ENCODE measurements around the gene TMEM164. TPM values are rescaled to one million over a fixed set of nuclear protein-coding genes. Genes with fewer than 3 reads are reported as not detected.

The TMEM164 gene
- polyA plus RNA-seq, 1 donor (not counting 4 experiments of a cell fraction or from before 2014, with no cell fraction given), result 15.3 TPM

DNA sequence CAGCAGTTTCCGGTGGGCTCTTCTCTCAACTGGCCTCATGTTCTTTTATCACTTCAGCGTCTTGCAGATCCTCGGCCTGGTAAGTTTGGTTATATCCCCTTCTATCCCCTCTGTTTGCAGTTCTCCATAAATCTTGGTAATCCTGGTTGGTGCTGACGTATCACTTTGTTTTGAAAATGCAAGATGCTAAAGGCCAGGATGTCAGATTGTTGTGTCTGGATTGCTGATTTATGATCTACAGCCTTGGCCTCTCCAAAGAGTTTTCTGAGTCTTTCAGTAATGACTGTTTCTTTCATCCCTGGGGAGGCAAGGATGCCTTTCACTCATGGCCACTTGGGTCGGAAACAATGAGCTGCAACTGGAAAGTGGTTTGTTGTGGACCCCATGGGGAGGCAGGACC lies 168.5 kb downstream of the TMEM164 start:
- Histone ChIP-seq H4K20me1 (ENCODE audit: control insufficient read depth, extremely low read depth, insufficient read depth, low read length) (no peaks in the 10 kb centered on the region), H3K4me3 (ENCODE audit: control insufficient read depth in 2 of 3, extremely low read depth in 1 of 3, insufficient read depth in 2 of 3, low read depth in 1 of 3, low read length in 3 of 3) (no peak overlapping the region), H3K27me3 (ENCODE audit: control insufficient read depth, extremely low read depth, insufficient read depth, low read length) (peaks cover 3% of the 10 kb centered on the region), H3K4me2 (ENCODE audit: control insufficient read depth, extremely low read depth, insufficient read depth, low read depth, low read length) (no peak overlapping the region), H3K9ac (ENCODE audit: control insufficient read depth, extremely low read depth, insufficient read depth, low read length) (no peak overlapping the region), H3K27ac (ENCODE audit: control insufficient read depth, insufficient read depth, low read length) (no peak overlapping the region), H3K4me1 (ENCODE audit: control insufficient read depth, extremely low read depth, insufficient read depth, low read length) (peaks cover 8% of the 10 kb centered on the region), H2AFZ (ENCODE audit: control insufficient read depth, low read length) (no peak overlapping the region), H3K9me3 (ENCODE audit: control insufficient read depth, low read depth, low read length) (no peaks in the 10 kb centered on the region), H3K79me2 (ENCODE audit: control insufficient read depth, insufficient read depth, low read length) (no peaks in the 10 kb centered on the region), H3K9me1 (ENCODE audit: control insufficient read depth, extremely low read depth, insufficient read depth, low read length) (no peaks in the 10 kb centered on the region), H3K36me3 (ENCODE audit: control insufficient read depth in 2 of 2, extremely low read depth in 1 of 2, insufficient read depth in 2 of 2, low read length in 2 of 2) (no peaks in the 10 kb centered on the region)
- dilution Hi-C loops (cut with MboI; ENCODE audit: extremely low pct_ligation_motif_present, low sequenced_read_pairs), result no loop called here
- TF ChIP-seq, protein P1, sequence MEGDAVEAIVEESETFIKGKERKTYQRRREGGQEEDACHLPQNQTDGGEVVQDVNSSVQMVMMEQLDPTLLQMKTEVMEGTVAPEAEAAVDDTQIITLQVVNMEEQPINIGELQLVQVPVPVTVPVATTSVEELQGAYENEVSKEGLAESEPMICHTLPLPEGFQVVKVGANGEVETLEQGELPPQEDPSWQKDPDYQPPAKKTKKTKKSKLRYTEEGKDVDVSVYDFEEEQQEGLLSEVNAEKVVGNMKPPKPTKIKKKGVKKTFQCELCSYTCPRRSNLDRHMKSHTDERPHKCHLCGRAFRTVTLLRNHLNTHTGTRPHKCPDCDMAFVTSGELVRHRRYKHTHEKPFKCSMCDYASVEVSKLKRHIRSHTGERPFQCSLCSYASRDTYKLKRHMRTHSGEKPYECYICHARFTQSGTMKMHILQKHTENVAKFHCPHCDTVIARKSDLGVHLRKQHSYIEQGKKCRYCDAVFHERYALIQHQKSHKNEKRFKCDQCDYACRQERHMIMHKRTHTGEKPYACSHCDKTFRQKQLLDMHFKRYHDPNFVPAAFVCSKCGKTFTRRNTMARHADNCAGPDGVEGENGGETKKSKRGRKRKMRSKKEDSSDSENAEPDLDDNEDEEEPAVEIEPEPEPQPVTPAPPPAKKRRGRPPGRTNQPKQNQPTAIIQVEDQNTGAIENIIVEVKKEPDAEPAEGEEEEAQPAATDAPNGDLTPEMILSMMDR (optimal IDR thresholded peaks at IDR 0.05 in 1 of 3, IDR thresholded peaks at IDR 0.05 in 1 of 3, conservative IDR thresholded peaks at IDR 0.05 in 1 of 3; ENCODE audit: extremely low read depth in 1 of 3, insufficient read depth in 2 of 3, low read length in 3 of 3), result no peak
- no peak for TF ChIP-seq EZH2 (IDR thresholded peaks at IDR 0.05; ENCODE audit: low read length)
- DNase-seq (ENCODE audit: low read depth, low spot score), result no peak
- no peak for FAIRE-seq

DNA sequence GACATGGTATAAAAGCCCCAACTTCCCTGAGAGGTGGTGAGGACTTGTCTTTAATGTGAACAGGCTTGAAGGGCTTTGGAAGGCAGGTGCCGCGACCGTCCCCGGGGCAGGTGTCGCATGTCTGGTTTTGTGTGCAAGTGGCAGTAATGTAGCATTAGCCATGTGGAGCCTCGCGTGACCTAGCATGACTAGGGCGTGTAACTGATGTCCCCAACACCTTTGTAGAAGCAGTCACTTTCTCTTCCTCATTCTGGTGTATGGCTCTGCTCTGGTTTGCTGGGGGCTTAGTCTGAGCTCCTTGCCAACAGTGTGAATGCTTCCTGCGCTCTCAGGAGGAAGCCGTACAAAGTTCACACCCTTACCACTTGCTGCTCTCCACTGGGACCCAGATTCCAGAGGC lies 169.3 kb downstream of the TMEM164 start:
- Histone ChIP-seq H3K4me3 (ENCODE audit: control insufficient read depth in 2 of 3, extremely low read depth in 1 of 3, insufficient read depth in 2 of 3, low read depth in 1 of 3, low read length in 3 of 3) (no peak overlapping the region), H3K36me3 (ENCODE audit: control insufficient read depth in 2 of 2, extremely low read depth in 1 of 2, insufficient read depth in 2 of 2, low read length in 2 of 2) (no peaks in the 10 kb centered on the region), H3K4me1 (ENCODE audit: control insufficient read depth, extremely low read depth, insufficient read depth, low read length) (peaks cover 8% of the 10 kb centered on the region), H3K27me3 (ENCODE audit: control insufficient read depth, extremely low read depth, insufficient read depth, low read length) (peaks cover 3% of the 10 kb centered on the region), H3K27ac (ENCODE audit: control insufficient read depth, insufficient read depth, low read length) (no peak overlapping the region), H3K4me2 (ENCODE audit: control insufficient read depth, extremely low read depth, insufficient read depth, low read depth, low read length) (no peak overlapping the region), H2AFZ (ENCODE audit: control insufficient read depth, low read length) (no peak overlapping the region), H3K9ac (ENCODE audit: control insufficient read depth, extremely low read depth, insufficient read depth, low read length) (no peak overlapping the region), H3K9me3 (ENCODE audit: control insufficient read depth, low read depth, low read length) (no peaks in the 10 kb centered on the region), H3K79me2 (ENCODE audit: control insufficient read depth, insufficient read depth, low read length) (no peaks in the 10 kb centered on the region), H3K9me1 (ENCODE audit: control insufficient read depth, extremely low read depth, insufficient read depth, low read length) (no peaks in the 10 kb centered on the region), H4K20me1 (ENCODE audit: control insufficient read depth, extremely low read depth, insufficient read depth, low read length) (no peaks in the 10 kb centered on the region)
- TF ChIP-seq, protein P1 (optimal IDR thresholded peaks at IDR 0.05 in 1 of 3, IDR thresholded peaks at IDR 0.05 in 1 of 3, conservative IDR thresholded peaks at IDR 0.05 in 1 of 3; ENCODE audit: extremely low read depth in 1 of 3, insufficient read depth in 2 of 3, low read length in 3 of 3), result no peak
- dilution Hi-C loops (cut with MboI; ENCODE audit: extremely low pct_ligation_motif_present, low sequenced_read_pairs), result no loop called here
- DNase-seq (ENCODE audit: low read depth, low spot score), result no peak
- FAIRE-seq, result no peak
